CD14-positive monocyte (primary cell): Measurements from ENCODE around the gene CDHR5. TPM values are rescaled to one million over a fixed set of nuclear protein-coding genes. Genes with fewer than 3 reads are reported as not detected.

Experiments used
- DNase-seq, 3 donors: peaks; one replicate each; pipeline ENCODE4 v3.0.0-alpha.2; 2011 to 2022
- H2AFZ ChIP-seq: 2 replicates; pipeline ENCODE4 v1.6.0; 2012; ENCODE audit warnings: mild to moderate bottlenecking, low read depth, low read length, inconsistent platforms; ENCODE audit not compliant: insufficient read depth, poor library complexity, severe bottlenecking
- H3K27ac ChIP-seq, 2 donors: 1 replicate in 1 of 2; 2 replicates in 1 of 2; pipeline ENCODE4 v1.5.1; 2012 to 2013; ENCODE audit warnings: low read length in 2 of 2, control low read depth in 1 of 2, inconsistent platforms in 1 of 2, low read depth in 1 of 2, mild to moderate bottlenecking in 1 of 2
- H3K27me3 ChIP-seq, 2 donors: one replicate each; pipeline versions ENCODE4 v1.6.0 to v1.6.1; 2011 to 2013; ENCODE audit warnings: low read length in 2 of 2; ENCODE audit not compliant: control insufficient read depth in 2 of 2, insufficient read depth in 2 of 2
- H3K36me3 ChIP-seq, 2 donors: replicated peaks in 1 of 2; 1 replicate in 1 of 2; 2 replicates in 1 of 2; pipeline versions ENCODE4 v1.5.1 to v1.6.1; 2012 to 2013; ENCODE audit warnings: low read length in 2 of 2, control low read depth in 1 of 2, inconsistent platforms in 1 of 2, mild to moderate bottlenecking in 1 of 2; ENCODE audit not compliant: insufficient read depth in 2 of 2, control insufficient read depth in 1 of 2
- H3K4me1 ChIP-seq, 2 donors: 1 replicate in 1 of 2; 2 replicates in 1 of 2; pipeline versions ENCODE4 v1.5.1 to v1.6.1; 2012 to 2013; ENCODE audit warnings: low read length in 2 of 2, control low read depth in 1 of 2, inconsistent platforms in 1 of 2, mild to moderate bottlenecking in 1 of 2, moderate library complexity in 1 of 2; ENCODE audit not compliant: insufficient read depth in 2 of 2, control insufficient read depth in 1 of 2
- H3K4me2 ChIP-seq: replicated peaks from 2 replicates; pipeline ENCODE3; 2012; ENCODE audit warnings: low read length, moderate library complexity, mild to moderate bottlenecking; ENCODE audit not compliant: poor library complexity, severe bottlenecking; ENCODE audit errors: extremely low read depth
- H3K4me3 ChIP-seq, 3 experiments: fragments of 200-600 bp in 1 of 3; sonication (generic) in 1 of 3; replicated peaks in 1 of 3; 1 replicate in 2 of 3; 2 replicates in 1 of 3; pipeline ENCODE4 v1.5.1; 2011 to 2013; ENCODE audit warnings: low read length in 3 of 3, mild to moderate bottlenecking in 3 of 3, control low read depth in 2 of 3, low read depth in 2 of 3, inconsistent platforms in 1 of 3, moderate library complexity in 1 of 3
- H3K79me2 ChIP-seq: 2 replicates; pipeline ENCODE4 v1.6.0; 2012; ENCODE audit warnings: mild to moderate bottlenecking, control low read depth, inconsistent platforms, low read length, moderate library complexity; ENCODE audit not compliant: insufficient read depth
- H3K9ac ChIP-seq: 2 replicates; pipeline ENCODE4 v1.6.0; 2017; ENCODE audit warnings: low read length, mild to moderate bottlenecking; ENCODE audit not compliant: insufficient read depth, poor library complexity, severe bottlenecking
- H3K9me3 ChIP-seq, 2 donors: replicated peaks in 1 of 2; 1 replicate in 1 of 2; 2 replicates in 1 of 2; pipeline versions ENCODE4 v1.5.1 to v1.6.1; 2012 to 2013; ENCODE audit warnings: low read length in 2 of 2, control low read depth in 1 of 2; ENCODE audit not compliant: control insufficient read depth in 1 of 2, insufficient read depth in 1 of 2
- H4K20me1 ChIP-seq: 2 replicates; pipeline ENCODE4 v1.6.0; 2012; ENCODE audit warnings: mild to moderate bottlenecking, low read length, control low read depth, moderate library complexity; ENCODE audit not compliant: insufficient read depth
- H3K27ac Mint-ChIP-seq, 7 donors: one replicate each; pipeline ENCODE4 v1.8.0; 2020; ENCODE audit warnings: mild to moderate bottlenecking in 7 of 7, mixed read lengths in 7 of 7, moderate library complexity in 6 of 7, inconsistent platforms in 2 of 7
- H3K27me3 Mint-ChIP-seq, 3 donors: one replicate each; pipeline ENCODE4 v1.8.0; 2021 to 2022; ENCODE audit warnings: low read depth in 3 of 3, mild to moderate bottlenecking in 3 of 3, mixed read lengths in 3 of 3, moderate library complexity in 3 of 3, inconsistent platforms in 1 of 3
- H3K36me3 Mint-ChIP-seq, 2 donors: one replicate each; pipeline ENCODE4 v1.8.0; 2020; ENCODE audit warnings: mixed read lengths in 2 of 2, inconsistent platforms in 1 of 2, mild to moderate bottlenecking in 1 of 2
- H3K4me1 Mint-ChIP-seq: one replicate; pipeline ENCODE4 v1.8.0; 2020; ENCODE audit warnings: mild to moderate bottlenecking, mixed read lengths
- H3K4me3 Mint-ChIP-seq, 2 donors: one replicate each; pipeline ENCODE4 v1.8.0; 2020; ENCODE audit warnings: mild to moderate bottlenecking in 2 of 2, mixed read lengths in 2 of 2, moderate library complexity in 1 of 2
- H3K9me3 Mint-ChIP-seq, 7 donors: one replicate each; pipeline ENCODE4 v1.8.0; 2020 to 2022; ENCODE audit warnings: mixed read lengths in 7 of 7, mild to moderate bottlenecking in 6 of 7, moderate library complexity in 6 of 7, inconsistent platforms in 2 of 7
- WGBS: methylation state at CpG from one replicate; pipeline ENCODE4 v1.1.5; 2013; ENCODE audit warnings: missing lambda C conversion rate; ENCODE audit not compliant: insufficient coverage; 5-methylcytosine and 5-hydroxymethylcytosine counted together
- intact Hi-C, 2 donors: fragments of 100-400 bp; cut with micrococcal nuclease; formaldehyde crosslinking; loops; one replicate each; pipeline versions ENCODE4 v1.15.0 to v1.15.1; 2023
- polyA plus RNA-seq, 3 donors: library from polyadenylated mRNA; depleted of rRNA in 1 of 3; unstranded in 2 of 3; stranded (reverse) in 1 of 3; fragments of 300-500 nt in 2 of 3; fragments of >200 nt in 1 of 3; fragmentation: Illumina TruSeq in 2 of 3; gene quantifications; 1 replicate in 2 of 3; 2 replicates in 1 of 3; pipeline ENCODE4 v1.2.3, GENCODE V29; 2012 to 2021
- TF ChIP-seq, protein P1 (sequence below): fragments of 200-600 bp; IDR thresholded peaks from one replicate; pipeline ENCODE4 v1.8.0; 2022; ENCODE audit warnings: antibody characterized with exemption, mild to moderate bottlenecking

CDHR5 gene
- polyA plus RNA-seq, 3 donors = 0.18 to 0.43 (median 0.18) TPM

DNA sequence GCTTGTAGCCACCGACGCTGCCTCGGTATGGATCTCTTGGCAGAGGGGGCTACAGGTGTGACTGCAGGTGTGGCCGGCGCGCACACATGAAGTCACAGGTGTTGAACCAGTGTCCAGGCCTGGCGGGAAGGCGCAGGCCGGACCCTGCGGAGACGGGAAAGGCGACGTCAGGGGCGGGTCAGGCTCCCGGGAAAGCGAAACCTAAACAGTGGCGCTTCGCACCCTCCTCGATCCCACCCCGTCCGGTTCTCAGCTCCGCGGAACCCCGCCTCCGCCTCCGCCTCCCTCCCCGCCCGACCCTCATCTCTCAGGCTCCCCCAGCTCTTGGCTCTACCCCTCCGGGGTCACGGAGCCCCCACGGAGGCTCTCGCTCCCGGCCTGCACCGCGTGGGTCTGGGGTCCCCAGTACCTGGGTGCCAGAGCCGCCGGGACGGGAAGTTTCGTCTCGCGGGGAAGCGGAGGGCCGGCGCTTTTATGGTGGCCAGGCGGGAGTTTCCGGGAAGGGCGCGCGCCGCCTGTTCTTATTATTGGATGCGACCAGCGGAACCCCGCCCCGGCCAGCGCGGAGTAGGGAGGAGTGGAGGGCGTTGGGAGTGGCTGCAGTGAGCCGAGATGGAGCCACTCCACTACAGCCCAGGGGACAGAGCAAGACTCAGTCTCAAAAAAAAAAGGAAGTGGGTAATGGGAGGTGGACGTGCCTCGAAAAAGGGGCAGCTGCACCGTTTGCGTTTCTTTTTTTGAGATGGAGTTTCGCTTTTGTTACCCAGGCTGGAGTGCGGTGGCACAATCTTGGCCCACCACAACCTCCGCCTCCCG, 9.0 kb downstream of the CDHR5 start, which contains the start of gene IRF7:
Gene IRF7, minus strand, starts transcription at position 447 of the 816 bp plus-strand sequence. CDS start 586 bp downstream, outside the sequence.
- H3K4me3 ChIP-seq = peak within 1 kb of the TSS; percentile 77 to 98 (median 90)
- peak within 1 kb of the TSS; percentile 93 to 94 for H3K27ac ChIP-seq
- H3K9me3 Mint-ChIP-seq = no peaks in the 10 kb centered on the region
- H3K36me3 ChIP-seq = peaks cover 35 to 39% of the 10 kb centered on the region in 2 donors
- WGBS = under 1% methylated on average over 48 of the region's 66 CpGs
- H3K27me3 Mint-ChIP-seq = peaks cover 0 to 1% (median 0%) of the 10 kb centered on the region in 3 donors
- peaks cover 22 to 45% of the 10 kb centered on the region in 2 donors for H3K36me3 Mint-ChIP-seq
- H3K79me2 ChIP-seq = peaks cover 25% of the 10 kb centered on the region
- peak within 1 kb of the TSS; percentile 81 to 91 for H3K4me3 Mint-ChIP-seq
- H3K4me1 ChIP-seq = peaks cover 47 to 49% of the 10 kb centered on the region in 2 donors
- no peaks in the 10 kb centered on the region for H3K9me3 ChIP-seq
- intact Hi-C loops = no loop called here
- H3K27me3 ChIP-seq = no peaks in the 10 kb centered on the region
- peak within 1 kb of the TSS; percentile 85 for H3K4me2 ChIP-seq
- peak; percentile 98 for DNase-seq
- H3K27ac Mint-ChIP-seq = peak within 1 kb of the TSS; percentile 92 to 97 (median 95)
- peak within 1 kb of the TSS; percentile 63 for H2AFZ ChIP-seq
- peak within 1 kb of the TSS; percentile 88 for H3K9ac ChIP-seq
- H3K4me1 Mint-ChIP-seq = peaks cover 35% of the 10 kb centered on the region
- H4K20me1 ChIP-seq = peaks cover 44% of the 10 kb centered on the region
- TF ChIP-seq, protein P1, sequence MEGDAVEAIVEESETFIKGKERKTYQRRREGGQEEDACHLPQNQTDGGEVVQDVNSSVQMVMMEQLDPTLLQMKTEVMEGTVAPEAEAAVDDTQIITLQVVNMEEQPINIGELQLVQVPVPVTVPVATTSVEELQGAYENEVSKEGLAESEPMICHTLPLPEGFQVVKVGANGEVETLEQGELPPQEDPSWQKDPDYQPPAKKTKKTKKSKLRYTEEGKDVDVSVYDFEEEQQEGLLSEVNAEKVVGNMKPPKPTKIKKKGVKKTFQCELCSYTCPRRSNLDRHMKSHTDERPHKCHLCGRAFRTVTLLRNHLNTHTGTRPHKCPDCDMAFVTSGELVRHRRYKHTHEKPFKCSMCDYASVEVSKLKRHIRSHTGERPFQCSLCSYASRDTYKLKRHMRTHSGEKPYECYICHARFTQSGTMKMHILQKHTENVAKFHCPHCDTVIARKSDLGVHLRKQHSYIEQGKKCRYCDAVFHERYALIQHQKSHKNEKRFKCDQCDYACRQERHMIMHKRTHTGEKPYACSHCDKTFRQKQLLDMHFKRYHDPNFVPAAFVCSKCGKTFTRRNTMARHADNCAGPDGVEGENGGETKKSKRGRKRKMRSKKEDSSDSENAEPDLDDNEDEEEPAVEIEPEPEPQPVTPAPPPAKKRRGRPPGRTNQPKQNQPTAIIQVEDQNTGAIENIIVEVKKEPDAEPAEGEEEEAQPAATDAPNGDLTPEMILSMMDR = no peak

DNA sequence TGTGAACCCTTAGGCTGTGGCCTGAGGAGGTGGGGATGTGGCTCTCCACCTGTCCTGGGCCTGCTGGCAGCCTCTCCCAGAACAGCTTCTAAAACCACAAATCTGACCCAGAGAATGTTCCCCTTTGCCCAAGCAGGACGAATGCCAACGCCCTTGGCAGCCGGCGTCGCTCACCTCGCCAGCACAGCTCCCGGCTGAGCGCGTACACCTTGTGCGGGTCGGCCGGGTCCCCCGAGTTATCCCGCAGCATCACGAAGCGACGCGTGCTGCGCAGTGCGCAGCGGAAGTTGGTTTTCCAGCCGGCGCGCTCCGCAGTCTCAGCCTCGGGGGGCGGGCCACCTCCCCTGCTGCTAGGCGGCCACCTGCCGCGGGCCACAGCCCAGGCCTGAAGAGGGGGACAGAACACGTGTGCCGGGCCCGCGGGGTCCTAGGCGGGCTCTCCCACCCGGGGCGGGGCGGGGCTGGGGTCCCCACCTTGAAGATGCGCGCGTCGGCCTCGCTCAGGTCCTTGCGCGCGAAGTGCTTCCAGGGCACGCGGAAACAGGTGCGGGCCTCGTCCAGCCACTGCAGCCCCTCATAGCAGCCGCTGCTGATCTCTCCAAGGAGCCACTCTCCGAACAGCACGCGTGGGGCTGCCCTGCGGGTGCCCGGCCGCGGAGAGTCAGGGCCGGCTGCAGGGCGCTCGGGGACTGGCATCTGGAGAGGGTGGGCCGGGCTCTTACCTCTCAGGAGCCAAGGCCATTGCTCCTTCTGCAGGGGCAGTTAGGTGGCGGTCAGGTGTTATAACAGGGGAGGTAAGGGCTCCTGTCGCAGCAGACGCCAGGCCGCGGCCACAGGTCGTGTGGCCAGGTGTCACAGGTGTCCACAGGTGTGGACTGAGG, 9.9 kb downstream of the CDHR5 start:
- WGBS = 72% methylated on average over 68 of the region's 68 CpGs
- H3K4me3 ChIP-seq = peak overlapping the region; percentile 77 to 98 (median 90)
- peak overlapping the region; percentile 93 to 94 for H3K27ac ChIP-seq
- DNase-seq = no peak
- peaks cover 52% of the 10 kb centered on the region for H4K20me1 ChIP-seq
- no peaks in the 10 kb centered on the region for H3K27me3 ChIP-seq
- intact Hi-C loops = loop anchor here (5.0 kb wide), 1 partner anchor 38 kb away; the partner anchor contains the start of gene PHRF1 (in 2 of the 2)
- peaks cover 27 to 53% of the 10 kb centered on the region in 2 donors for H3K36me3 Mint-ChIP-seq
- TF ChIP-seq, protein P1 = no peak
- peak overlapping the region; percentile 88 for H3K9ac ChIP-seq
- peaks cover 43 to 48% of the 10 kb centered on the region in 2 donors for H3K36me3 ChIP-seq
- peaks cover 38 to 41% of the 10 kb centered on the region in 2 donors for H3K4me1 ChIP-seq
- no peaks in the 10 kb centered on the region for H3K9me3 Mint-ChIP-seq
- H3K4me2 ChIP-seq = peak overlapping the region; percentile 85
- peaks cover 26% of the 10 kb centered on the region for H3K4me1 Mint-ChIP-seq
- peak overlapping the region; percentile 92 to 97 (median 95) for H3K27ac Mint-ChIP-seq
- no peak overlapping the region for H2AFZ ChIP-seq
- peaks cover 0 to 1% (median 0%) of the 10 kb centered on the region in 3 donors for H3K27me3 Mint-ChIP-seq
- peaks cover 25% of the 10 kb centered on the region for H3K79me2 ChIP-seq
- no peaks in the 10 kb centered on the region for H3K9me3 ChIP-seq
- peak overlapping the region; percentile 81 to 91 for H3K4me3 Mint-ChIP-seq
